A673 (cell line): Measurements from ENCODE around the gene MYO18B.

Source experiments
- CTCF ChIP-seq: fragments of 300-800, 200-600 bp; sonication (generic); conservative IDR thresholded peaks from 2 replicates; pipeline ENCODE4 v1.5.1; 2017; ENCODE audit warnings: low read depth, mild to moderate bottlenecking, antibody characterized with exemption, low read length, moderate library complexity, mixed read lengths
- EZH2 ChIP-seq: fragments of 200-600 bp; sonication (generic); IDR thresholded peaks from 2 replicates; pipeline ENCODE4 v1.6.1; 2017; ENCODE audit warnings: borderline replicate concordance, low read depth, mild to moderate bottlenecking, mixed read lengths, antibody characterized with exemption, low read length; ENCODE audit not compliant: poor library complexity, severe bottlenecking

GRCh38 chr22:25840891-25841290 is 98.9 kb downstream of the MYO18B start:
- TF ChIP-seq EZH2 (no peak), CTCF (no peak)
